HG02798 (cell line): ENCODE measurements around the gene NBAS.
"Not testable (repeated sequence)": the region's sequence is repeated elsewhere in the genome, so short reads cannot be mapped to it uniquely, and the experiment has no call there.

ENCODE experiments used
- ATAC-seq: cut with Tn5 transposase; IDR thresholded peaks from one replicate; pipeline ENCODE4 v1.9.1; 2021; ENCODE audit warnings: mild to moderate bottlenecking; ENCODE audit not compliant: unreplicated experiment, poor library complexity

The NBAS gene

GRCh38 chr2:15432642-15433256, 128.4 kb downstream of the NBAS start:
- no peak for ATAC-seq

DNA sequence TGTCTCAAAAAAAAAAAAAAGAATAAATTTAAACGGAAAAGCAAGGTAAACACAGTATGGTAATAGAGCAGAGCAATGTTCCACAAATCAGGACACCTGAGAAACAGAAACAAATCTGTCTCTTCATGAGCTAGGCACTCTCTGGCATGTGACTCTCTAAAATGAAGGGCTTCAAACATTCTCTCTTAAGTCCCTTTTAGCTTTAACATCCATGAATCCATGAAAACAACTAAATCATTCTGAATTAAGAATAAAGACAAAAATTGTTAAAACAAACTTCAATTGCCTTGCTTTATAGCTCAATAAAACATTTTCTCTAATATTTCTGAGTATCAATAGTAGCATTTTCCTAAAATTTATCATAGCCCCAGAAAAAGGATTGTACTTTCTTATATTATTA, 132.1 kb downstream of the NBAS start:
- no peak for ATAC-seq

DNA sequence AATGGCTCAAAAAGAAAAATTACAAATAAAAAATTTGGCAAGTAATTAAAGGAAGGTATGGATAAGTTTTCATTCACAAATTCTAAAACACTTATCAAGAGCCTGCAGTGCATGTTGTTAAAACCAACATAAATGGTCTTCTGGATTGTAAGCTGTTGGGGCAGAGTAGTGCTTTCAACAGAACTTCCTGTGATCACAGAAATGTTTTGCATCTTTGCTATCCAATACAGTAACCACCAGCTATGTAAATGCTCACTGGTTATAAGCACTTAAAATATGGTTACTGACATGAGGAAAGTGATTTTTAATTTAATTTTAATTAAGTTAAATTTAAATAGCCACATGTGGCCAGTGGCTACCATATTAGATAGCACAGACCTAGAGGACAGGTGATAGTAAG, 133.1 kb downstream of the NBAS start:
- no peak for ATAC-seq

DNA sequence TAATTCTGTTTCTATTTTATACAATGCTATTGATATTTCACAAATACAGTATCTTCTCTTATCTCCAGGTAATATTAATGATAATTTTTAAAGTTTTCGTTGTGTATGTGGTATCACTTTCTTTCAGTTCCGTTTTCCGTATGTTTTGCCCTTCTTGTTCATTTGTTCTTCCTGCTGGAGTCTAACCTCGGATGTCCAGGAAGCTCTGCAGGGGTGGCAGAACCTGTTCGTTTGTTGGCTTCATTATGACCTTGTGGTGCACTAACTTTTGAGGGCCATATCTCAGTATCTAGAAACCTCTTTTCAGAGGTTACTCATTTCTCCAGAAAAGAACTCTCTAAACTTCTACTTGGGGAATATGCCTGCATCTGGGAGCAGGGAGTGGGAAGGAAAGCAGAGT, 134.5 kb downstream of the NBAS start:
- ATAC-seq = no peak

DNA sequence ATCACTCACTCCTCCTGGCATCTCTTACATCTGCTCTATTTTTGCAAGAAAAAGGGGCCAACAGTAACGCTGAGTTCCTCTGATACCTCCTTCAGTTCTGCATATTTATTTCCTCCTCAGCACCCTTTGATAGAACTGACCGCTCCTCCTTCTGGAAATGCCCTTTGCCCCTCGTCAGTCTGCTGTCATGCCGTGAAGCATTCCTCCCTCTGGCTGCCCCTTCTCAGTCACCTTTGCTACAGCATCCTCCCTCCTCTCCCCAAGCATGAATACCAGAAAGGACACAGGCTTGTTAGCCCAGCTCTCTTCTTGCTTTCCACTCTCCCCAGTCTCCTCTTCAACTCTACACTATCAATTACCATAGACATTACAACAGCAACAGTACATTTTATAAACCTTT, 135.4 kb downstream of the NBAS start:
- no peak for ATAC-seq

DNA sequence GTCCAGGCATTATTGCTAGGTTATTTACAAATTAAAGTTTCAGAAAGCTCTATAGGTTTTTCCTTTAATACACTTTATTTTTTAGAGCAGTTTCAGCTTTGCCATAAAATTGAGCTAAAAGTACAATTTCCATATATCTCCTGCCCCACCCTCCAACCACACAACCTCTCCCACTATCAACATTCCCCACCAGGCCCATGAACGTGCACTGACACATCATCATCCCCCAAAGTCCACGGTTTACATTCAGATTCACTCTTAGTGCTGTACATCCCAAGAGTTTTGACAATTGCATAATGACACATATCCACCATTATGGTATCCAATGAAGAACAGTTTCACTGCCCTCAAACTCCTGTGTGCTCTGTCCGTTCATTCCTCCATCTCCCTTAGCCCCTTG, 139.4 kb downstream of the NBAS start:
- ATAC-seq = no peak

GRCh38 chr2:15415748-15416147, 145.4 kb downstream of the NBAS start:
- no peak for ATAC-seq

GRCh38 chr2:15412779-15413178, 148.4 kb downstream of the NBAS start:
- no peak for ATAC-seq

DNA sequence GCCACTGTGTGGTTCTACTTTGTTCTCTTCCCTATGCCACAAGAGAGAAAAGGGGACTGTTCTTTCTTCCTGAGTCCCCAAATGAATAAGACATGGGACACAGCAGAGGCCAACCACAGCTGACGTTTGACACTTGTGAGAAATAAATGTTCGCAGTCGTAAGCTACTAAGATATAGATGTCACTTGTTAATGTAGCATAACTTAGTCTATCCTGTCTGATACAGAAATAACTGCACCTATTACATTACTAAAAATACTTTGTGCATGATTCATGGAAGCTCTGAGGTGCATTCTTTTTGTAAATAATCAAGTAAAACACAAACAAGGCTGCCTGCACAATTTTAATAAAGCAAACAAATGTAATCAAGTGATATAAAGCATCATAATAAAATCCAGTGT, 148.8 kb downstream of the NBAS start:
- no peak for ATAC-seq

DNA sequence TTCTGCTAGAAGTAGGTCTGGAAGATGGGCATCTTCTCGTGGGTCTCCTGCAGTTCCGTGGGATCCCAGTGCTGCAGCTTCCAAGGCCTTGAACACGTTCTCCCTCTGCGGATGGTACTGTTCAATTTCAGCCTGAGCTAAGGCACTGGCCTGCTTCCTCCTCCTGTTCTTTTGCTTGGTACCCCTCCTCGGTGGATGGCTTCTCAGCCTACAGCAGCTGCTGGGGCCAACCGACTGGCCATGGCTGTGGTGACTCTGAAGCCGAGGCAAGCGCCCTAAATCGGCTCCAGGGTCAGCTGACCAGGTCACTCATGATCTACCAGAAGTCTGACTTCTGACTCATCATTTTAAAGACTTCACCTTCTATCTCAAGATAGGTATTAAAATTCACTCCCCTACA, 150.2 kb downstream of the NBAS start:
- ATAC-seq = no peak

DNA sequence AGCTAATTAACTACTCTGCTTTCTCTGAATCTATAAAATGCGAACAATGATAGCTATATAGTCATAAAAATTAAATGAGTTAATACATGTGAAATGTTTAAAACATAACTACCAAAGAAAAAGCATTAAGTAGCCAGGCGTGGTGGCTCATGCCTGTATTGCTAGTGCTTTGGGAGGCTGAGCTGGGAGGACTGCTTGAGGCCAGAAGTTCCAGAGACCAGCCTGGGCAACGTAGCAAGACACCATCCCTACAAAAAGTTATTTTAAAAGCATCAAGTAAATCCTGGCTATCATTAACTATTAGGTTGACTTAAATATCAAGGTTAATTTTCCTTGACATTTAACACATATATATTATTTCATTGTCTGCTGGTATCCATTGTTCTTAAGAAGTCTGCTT, 152.4 kb downstream of the NBAS start:
- no peak for ATAC-seq

DNA sequence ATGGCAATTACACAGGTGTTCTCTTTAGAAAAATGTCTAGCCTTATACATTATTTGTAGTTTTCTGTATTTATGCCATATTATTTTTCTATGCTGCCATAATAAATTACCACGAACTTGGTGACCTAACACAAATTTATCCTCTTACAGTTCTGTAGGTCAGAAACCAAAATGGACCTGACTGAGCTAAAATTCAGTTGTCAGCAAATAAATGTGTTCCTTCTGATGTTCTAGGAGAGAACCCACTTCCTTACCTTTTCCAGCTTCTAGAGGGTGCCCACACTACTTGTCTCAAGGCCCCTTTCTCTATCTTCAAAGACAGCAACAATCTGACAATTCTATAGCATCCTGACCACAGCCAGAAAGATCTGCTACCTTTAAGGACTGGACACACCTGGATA, 153.5 kb downstream of the NBAS start:
- no peak for ATAC-seq

DNA sequence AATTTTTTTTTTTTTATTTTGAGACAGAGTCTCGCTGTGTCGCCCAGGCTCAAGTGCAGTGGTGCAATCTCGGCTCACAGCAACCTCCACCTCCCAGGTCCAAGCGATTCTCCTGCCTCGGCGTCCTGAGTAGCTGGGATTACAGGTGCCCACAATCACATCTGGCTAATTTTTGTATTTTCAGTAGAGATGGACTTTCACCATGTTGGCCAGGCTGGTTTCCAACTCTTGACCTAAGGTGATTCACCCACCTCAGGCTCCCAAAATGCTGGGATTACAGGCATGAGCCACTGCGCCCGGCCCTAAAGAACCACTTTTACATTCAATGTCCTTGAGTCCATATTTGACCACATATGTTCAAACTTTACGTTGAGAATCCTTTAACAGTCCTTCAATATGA, 156.6 kb downstream of the NBAS start:
- not testable (repeated sequence) for ATAC-seq

DNA sequence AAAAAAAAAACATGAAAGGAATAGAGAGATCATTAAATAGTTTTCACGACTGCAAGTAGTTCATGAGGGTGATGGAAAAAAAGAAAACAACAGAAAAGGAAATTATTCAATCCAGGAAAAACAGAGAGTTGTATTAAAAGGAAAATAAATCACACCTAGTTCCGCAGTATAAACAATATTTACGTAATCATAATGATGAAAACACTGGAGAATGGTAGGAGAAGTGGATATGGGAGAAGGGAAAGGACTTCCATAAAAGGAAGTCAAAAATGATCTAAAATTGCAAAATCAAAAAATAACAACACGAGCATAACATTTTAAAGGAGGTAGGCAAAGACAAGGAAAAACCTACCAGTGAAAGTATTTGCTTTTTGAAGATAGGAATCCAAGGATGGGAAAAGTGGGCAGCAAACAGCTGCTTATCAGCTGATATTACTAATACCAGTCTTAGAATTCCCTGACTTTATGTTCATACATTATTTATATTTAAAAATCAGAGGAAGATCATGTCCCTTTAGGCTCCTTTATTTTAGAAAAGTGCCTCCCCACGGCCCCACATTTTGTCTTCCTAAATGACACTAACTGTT, 160.8 kb downstream of the NBAS start:
- no peak for ATAC-seq

GRCh38 chr2:15399241-15399640, 161.9 kb downstream of the NBAS start:
- no peak for ATAC-seq

GRCh38 chr2:15391751-15392150, 169.4 kb downstream of the NBAS start:
- ATAC-seq = no peak

DNA sequence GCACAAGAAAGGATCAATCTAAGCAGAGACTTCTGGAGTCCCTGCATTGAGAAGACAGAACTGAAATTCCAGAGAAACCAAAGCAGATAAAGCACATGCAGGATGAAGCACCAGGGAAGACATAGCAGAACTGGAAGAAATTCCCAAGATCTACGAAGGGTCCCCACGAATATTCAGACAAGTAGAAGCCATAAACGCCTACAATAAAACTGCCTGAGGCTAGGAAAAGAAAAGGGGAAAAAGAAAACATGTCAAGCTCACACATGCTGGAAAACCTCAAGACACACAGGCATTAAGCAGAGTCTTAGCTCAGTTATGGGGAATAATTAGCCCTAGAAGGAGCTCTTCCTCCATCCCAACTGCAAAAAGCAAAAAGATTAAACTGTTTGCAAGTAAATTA, 171.2 kb downstream of the NBAS start:
- ATAC-seq = no peak

GRCh38 chr2:15389326-15389700, 171.8 kb downstream of the NBAS start:
- no peak for ATAC-seq

- ATAC-seq = no peak
Observed at GRCh38 chr2:15388406-15389325, 172.5 kb downstream of the NBAS start.

DNA sequence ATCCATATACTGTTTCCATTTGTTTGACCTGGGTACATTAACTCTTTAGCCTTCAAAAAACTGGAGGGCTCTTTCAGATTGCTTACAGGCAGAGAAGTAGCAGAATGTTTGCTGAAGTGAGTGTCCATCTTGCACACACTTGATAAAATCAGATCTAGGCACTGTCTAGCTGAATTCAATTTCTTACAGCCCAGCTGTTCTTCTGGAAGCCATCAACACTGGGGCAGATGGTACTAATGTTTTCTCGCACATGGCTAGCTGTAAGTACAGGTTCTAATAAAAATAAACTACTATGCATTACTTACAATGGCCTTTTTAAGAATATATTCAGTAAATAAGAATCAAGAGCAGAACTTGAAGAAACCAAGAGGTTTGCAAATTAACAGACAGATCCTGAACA, 175.9 kb downstream of the NBAS start:
- ATAC-seq = no peak

DNA sequence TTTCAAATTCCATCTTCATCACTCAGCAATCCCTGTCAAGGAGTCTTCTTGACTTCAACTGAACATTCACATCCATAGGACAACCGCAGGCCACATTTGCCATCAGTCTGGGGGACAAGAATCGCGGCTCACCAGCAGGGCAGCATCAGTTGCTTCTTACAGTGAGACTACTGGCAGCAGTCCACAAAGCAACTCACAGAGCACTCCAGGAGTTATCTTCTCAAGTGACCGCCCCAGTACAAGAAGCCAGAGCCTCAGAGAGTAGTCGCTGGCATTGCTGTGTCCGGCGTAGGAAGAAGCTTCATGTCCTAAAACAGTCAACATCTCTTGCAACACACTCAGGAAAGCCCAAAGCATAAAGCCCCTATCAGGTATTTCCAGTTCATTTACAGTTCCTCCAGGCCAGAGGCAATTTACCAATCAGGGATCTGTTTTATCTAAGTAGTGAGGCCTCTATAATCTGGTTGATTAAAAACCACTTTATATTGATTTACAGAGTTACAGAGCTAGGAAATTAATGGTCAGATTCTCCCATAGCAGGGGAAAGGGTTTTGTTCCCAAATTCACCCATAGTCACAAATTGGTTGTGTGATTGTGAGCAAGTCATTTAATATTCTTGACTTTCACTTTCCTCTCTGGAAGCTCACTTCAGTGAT, 177.3 kb downstream of the NBAS start:
- ATAC-seq = no peak
